Ramos (cell line): ENCODE measurements around the gene KCNH1.

ENCODE experiments used
- in situ Hi-C: fragments of 300-500 bp; cut with MboI; formaldehyde crosslinking; loops from one replicate; pipeline ENCODE4 v1.14.3; 2022; ENCODE audit warnings: low sequenced_read_pairs; ENCODE audit not compliant: unreplicated experiment

The KCNH1 gene

DNA sequence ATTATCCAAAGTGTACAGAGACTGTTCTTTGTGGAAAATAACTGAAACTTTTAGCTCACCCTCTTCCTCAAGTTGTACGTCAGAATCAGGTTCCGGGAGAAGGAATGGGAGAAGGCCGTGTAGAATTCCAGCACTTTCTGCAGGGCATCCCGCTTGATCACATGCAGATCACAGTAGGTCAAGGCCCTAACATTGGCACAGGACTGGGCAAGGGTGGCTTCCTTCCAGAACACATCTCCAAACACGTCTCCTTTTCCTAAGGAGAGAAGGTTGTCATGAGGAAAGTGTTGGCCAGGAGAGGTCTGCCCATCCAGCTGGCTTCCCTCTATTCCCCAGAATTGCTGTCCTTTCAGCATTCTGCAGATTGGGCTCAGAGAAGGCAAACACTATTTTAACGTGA is 358.7 kb downstream of the KCNH1 start:
- in situ Hi-C loops = no loop called here

DNA sequence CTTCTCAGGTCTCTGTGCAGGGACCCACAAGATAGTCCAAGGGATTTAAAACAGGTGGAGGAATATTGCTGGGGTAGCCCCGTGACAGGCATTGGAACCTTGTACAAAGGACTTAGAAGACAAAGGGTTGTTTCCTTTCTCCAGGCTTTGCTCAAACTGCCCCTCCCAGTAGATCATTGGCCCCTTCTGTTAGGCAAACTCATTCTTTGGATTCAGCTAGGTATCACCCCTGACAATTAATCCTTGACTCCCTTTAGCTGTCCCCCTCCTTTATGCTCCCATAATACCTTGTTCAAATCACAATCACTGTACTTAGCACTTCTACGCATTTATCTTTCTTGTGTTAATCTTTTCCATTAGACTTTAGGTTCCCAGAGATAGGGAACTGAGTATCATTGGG is 360.5 kb downstream of the KCNH1 start:
- in situ Hi-C loops = no loop called here

DNA sequence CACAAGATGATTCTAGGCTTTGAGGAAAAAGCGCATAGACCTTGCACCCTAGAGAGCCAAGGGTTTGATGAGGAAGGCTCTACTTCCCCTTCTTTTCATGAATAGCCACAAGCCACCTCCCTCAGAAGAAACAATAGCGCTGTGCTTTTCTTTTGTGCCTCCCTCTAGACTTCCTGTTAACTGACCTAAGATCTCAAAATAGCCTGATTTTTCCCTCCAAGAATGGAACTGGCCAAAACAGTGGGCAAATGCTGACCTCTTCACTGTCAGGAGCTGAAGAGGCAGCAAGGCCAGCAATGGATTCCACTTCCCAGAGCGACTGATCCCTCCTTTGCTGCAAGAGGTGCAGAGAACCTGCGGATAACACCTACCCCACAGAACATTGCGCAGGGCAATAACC is 362.8 kb downstream of the KCNH1 start:
- in situ Hi-C loops = no loop called here

DNA sequence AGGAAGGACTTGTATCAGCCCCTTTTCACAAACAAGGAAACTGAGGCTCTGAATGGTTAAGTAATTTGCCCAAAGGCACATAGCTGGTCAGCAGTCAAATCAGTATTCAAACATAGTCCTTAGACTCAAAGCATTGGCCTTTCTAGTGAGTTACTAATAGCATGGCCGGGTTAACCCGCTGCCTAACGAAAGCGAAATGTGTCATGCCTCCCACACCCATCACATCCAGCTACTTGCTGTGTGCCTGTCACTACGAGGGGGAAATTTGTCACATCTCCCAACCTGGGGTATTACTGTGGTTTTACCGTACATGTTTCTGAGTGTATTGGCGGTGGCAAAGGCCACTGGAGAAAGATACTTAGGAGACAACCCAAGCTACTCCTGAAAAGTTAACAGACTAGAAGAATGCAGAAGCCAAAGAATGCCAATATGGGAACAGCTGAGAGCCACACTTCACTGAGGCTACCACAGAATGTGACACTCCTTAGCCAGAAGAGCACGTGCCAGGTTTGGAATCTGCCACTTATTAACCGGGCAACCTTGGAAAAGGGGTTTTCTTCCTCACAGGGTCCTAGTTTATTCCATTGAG is 363.5 kb downstream of the KCNH1 start:
- in situ Hi-C loops = no loop called here

DNA sequence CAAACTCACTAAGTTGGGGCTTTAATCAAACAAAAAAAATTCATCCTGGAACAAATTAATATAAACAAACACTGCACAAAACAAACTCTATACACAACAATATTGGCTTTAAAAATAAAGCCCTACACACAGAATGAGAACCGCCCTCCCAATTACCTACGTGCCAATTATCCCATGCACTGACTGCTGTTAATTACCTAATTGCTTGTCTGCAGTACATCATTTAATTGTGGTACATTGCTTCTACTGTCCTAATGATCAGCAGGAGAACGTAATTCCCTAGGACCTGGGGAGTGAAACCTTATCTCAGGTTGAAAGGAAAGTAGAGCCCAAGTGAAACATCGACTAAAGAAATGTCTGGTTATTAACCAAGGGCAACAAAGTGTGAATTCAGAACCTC is 364.5 kb downstream of the KCNH1 start:
- in situ Hi-C loops = no loop called here

DNA sequence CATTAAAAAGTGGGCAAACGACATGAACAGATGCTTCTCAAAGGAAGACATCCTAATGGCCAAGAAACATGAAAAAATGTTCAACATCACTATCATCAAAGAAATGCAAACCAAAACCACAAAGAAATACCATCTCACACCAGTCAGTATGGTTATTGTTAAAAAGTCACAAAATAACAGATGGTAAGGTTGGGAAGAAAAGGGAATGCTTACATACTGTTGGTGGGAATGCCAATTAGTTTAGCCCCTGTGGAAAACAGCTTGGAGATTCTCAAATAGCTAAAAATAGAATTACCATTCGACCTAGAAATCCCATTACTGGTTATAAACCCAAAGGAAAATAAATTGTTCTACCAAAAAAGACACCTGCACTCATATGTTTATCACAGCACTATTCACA is 369.4 kb downstream of the KCNH1 start:
- in situ Hi-C loops = no loop called here

DNA sequence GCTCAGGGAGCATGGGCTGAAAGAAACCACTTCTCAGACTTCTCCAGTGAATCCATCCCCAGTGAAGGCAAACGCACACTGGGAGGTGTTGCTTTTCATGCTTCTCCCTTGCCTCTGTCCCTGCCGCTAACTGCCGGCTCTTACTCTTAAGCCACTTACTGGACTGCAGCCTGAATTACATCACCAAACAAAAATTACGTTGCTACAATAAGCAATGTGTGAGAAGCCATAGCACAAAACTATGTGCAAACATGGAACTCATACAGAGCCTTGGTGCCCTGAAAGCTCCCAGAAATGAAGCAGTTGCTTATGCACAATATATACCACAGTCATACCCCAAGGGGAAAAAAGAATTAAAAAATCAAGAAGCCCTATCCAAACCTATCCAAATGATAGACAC is 375.2 kb downstream of the KCNH1 start:
- in situ Hi-C loops = no loop called here

DNA sequence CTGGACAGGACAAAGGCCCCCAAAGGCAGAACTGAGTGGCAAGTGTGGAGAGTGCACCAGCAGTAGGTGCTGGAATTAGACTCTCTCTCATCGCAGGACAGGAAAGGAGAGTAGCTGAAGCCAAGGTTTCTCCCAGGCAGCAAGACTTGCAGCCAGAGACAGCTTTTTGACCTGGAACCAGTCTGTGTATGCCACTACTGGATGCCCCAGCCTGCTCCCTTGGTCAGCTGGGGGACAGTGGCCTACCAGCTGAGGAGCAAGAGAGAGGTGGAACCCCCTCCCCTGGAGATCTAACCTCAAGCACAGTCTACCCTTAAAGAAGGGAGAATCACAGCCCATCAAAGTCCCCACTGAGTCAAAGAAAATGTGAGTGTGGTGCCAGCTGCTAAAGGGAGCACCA is 375.7 kb downstream of the KCNH1 start:
- in situ Hi-C loops = no loop called here

DNA sequence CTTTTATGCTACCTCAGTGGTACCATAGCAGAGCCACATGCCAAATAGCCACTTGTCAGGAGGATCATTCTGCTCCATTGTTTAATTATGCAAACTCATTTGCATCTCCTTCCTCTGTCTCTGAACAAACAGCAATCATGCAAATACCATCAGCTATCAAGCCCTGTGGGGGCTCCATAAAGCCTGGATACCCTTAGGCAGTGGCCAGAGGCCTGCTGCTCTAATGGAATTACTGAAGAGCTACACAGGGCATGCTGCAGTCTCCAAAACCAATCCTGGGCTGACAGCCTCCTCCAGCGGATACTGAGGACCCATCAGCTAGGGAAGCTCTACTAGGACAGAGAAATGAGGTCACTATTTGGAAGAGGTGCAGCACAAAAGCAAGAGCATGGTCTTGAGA is 376.3 kb downstream of the KCNH1 start:
- in situ Hi-C loops = no loop called here

DNA sequence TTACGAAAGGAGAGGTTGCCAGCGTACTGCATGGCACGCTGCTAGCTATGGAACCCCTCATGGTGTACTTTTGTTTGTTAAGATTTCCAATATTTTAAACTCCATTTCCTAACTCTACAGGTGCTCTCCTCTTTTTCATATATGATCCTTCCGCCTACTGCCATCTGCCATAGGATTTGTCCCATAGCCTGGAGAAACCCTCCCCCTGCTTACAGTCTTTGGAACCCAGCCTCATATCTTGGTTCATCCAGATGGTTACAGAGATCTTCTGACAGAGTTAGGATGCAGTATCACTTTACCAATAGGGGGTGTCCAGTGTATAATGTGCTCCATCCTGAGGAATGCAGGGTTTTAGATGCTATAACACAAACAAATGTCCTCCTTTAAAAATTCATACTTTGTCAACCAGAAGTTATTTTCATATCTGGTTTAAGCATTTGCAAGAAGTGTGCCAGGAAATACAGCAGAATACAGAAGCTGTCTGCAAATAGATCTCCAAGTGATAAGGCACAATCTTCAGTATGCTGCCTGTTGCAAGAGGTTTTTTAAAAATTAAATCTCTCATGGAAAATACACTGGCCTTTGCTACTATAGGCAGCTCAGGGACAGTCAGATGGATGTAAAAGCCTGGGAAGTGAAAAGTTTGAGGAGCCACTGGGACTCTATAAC is 377.8 kb downstream of the KCNH1 start:
- in situ Hi-C loops = no loop called here

DNA sequence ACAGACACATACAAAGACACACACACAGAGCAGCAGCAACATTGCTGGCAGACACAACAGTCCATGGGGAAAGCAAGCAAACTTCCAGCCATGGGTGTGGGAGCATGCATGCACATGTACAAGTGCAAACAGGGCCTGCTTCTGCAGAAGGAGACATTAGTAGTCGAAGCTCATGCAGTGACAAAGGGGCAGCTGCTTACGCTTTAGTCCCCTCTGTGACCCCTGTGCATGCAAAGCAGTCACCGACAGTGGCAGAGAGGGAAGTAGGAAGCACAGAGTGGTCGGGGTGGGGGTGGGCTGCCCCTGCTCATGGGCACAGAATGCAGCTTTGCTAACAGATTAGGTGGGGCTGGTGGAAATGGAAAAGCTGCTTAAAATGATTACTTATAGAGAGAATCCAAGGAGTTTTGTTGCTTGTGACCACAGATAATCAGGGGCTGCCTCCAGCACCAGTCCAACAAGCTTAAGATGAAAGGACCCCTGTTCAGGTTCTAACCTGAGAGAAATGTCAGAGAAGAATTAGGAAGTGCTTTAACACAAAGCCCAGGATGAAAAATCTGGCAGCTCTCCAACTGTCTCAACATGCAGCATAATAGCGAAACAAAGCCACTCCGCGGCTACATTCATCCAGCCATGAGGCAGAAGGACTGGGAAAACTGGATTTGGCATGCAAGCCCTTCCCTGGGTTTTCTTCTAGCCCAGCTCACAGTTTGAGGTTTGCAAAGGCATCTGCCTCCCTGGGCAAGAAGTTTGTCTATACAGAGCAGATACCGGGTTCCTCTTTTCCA is 378.9 kb downstream of the KCNH1 start:
- in situ Hi-C loops = no loop called here

DNA sequence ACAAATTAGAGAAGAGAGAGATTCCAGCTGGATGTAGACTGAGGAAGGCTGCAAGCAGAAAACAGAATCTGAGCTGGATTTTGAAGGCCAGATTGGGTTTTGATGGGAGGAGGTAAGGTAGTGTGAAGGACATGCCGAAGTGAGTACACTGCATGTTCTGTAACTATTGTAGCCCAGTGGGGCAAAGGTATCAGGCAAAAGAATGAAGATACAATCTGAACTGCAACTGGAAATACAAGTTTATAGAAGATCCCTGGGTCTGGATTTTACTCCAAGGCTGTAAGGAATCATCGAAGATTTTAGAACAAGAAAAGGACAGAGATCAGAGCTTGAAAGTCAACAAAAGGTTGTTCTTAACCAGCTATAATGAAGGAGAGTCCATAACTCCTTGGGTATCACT is 382.0 kb downstream of the KCNH1 start:
- in situ Hi-C loops = no loop called here

DNA sequence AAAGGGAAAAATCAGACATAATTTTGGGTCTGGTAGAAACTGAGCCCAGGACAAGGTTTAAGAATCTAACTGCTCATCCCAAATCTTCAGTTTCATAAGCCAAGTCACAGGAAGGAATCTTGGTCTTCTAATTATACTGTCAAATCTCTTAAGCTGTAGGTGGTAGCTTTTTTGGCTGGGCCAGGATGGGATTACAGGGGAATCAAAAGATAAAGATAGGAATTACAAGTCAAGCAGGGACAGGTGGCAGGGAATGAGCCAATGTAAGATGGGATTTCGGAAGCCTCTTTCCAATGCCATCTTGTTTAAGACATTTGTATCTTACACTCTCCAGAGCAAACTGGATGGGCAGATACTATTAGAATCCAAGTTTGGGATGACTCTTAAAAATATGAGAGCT is 383.5 kb downstream of the KCNH1 start:
- in situ Hi-C loops = no loop called here

DNA sequence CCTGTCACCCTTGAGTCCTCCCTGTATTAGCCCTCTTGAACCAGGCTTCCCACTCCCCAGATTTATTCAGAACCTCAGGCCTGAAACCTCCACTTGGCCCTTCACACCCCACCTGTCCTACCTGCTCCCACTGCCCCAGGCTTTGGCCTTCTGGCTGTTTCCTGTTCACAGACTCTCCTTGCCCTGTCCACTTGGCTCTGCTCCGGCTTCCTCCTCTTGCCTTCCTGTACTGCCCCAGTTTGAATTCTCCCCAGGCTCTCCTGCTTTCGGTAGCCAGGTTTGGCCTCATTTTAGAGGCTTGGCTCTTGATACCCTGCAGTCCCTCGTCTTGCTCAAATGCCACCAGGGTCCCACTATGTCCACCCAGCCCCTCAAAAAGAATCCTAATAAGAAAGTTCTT is 385.2 kb downstream of the KCNH1 start:
- in situ Hi-C loops = no loop called here

DNA sequence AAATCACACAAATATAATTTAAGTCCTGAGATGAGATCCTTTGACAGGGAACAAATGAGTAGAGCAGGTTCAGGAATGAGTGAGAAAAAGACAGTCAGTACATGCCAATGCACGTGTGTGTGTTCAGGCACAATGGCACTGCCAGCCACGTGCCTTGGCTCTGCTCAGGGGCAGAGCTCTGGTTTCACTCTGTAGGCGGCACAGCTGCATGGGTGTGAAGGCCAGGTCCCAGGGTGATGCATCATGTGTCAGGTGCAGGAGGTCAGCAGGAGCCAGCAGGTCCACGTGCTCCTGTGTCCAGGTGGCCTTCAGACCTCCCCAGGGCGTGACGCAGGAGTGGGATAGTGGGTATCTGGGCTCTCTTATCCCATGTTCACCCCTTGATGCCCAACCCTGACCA is 386.1 kb downstream of the KCNH1 start:
- in situ Hi-C loops = no loop called here

DNA sequence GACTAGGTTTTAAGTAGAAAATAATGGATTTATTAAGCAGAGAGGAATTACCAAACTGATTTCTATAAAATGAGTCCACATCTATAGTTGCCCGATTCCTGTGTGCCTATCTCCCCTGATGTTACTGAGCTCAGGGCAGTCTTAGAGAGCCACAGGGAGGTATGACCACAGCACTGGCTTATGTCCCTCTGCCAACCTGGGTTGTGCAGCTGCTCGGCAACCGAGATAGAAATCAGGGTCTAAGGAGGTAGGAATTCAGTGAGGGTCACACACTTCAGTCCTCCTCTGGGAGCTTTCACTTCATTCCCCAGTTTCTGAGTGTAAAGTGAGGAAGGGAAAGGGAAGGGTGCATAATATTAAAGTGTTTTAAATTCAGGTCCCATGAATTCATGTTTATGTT is 386.8 kb downstream of the KCNH1 start:
- in situ Hi-C loops = no loop called here

DNA sequence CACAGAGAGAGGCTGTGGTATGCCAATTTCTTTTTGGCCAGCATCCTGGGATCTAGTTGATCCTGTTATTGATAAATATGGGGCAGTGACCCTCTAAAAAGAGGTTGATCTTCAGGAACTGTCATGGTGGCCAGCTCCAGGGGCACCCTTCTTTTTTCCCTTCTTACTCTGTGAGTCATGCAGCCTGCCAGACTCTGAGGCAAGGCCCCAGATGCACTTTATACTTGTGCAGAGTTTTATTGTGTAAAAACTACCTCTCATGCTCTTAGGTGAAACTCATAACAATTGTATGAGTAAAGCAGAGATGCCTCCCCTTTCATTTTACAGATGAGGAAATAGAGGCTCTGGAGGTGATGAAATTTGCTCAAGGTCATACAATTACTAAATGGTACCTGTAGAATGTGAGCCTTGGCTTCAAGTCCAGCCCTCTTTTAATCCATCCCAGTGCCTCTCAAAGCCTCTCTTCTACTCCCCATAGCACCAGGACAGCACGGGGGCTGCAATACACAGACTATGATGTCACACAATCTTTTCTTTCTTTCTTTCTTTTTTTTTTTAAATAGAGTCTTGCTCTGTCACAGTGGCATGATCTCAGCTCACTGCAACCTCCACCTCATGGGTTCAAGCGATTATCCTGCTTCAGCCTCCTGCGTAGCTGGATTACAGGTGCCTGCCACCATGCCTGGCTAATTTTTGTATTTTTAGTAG is 387.8 kb downstream of the KCNH1 start:
- in situ Hi-C loops = no loop called here

DNA sequence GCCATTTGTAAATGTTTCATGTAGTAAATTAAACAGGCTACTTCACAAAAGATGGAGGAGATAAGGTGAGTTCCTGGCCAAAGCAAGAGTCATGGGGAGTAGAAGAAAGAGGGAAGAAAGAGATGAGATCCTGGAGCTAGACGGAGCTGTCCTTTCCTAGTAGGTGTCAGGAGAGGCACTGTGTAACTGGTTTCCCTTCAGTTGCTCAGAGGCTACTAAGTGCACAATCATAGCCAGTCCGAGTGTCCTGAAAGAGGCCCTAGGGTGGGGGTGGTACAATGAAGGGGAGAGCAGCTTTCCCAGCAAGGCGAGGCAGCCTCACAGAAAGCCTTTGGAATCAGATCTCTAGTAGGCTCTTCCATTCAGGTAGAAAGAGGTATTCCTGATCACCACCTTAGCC is 390.9 kb downstream of the KCNH1 start:
- in situ Hi-C loops = no loop called here

DNA sequence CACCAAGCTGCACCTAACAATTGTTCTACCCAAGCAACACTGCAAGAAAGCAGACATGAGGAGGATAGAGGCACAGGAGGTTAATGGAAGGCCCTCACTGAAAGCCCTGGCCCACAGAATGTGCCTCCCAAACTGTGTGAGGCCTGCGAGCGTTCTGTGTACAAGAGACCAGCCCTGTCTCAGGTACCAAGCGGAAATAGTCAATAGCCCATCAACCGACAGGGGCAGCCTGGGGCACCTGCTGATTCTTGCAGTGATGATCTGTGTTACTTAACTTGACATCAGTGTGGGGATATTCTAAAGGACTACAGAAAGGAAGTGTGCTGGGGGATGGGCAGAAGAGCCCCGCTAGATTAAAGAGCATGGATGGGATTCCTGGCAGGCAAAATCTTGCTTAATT is 392.4 kb downstream of the KCNH1 start:
- in situ Hi-C loops = no loop called here

DNA sequence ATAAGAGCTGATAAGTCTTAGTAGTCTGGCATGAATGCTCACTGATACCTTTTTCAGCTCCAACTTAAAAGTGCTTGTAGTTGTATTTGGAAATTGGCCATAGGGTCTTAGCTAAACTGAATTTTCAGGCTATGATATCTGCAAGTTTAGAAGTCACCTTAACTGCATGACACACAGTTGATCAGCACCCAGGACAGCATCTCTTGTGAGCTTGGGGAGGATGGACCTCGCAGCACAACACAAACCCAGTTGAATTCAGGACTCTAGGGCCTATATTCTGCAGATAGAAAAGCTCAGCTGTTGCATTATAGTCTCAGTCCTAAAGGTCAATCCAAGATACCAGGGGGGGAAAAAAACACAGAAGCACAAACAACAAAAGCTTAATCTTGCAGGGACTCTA is 394.3 kb downstream of the KCNH1 start:
- in situ Hi-C loops = no loop called here

DNA sequence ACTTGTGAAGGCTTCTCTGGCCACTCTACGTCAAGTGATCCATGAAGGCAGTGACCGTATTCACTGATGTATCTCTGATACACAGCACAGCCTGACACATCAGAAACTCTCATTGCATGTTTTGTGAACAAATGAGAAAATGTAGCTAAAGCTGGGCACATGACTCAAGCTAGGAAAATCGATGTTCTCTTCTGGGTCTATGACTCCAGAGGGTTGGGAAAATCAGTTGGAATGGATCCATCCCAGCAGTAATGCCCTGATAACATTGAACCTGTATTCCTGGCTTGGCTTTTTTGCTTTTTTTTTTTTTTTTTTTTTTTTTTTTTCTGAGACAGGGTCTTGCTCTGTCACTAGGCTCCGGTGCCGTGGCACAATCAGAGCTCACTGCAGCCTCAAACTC is 395.7 kb downstream of the KCNH1 start:
- in situ Hi-C loops = no loop called here
